ENCODE data around the gene GPR143. TPM values are rescaled to one million over a fixed set of nuclear protein-coding genes. Genes with fewer than 3 reads are reported as not detected.
"Not testable (repeated sequence)": the region's sequence is repeated elsewhere in the genome, so short reads cannot be mapped to it uniquely, and the experiment has no call there.

The GPR143 gene
- total and polyA plus RNA-seq, 8 donors = 1.1 to 7.5 (median 4.9) TPM

DNA sequence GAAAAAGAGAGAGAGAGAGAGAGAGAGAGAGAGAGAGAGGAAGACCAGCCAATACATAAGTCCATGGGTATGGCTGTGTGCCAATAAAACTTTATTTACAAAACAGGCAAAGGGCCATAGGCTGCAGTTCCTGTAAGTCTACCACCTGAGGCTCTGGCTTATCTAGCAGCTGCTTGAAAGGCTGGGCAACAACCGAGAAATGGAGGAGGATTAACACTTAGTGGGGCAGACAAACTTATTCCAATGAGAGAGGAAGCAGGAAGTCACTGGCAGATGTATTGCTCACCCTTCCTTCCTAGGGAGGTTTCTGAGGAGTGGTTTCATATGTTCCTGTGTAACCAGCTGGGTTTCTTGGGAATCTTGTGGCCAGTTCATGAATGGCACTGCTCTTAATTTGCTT lies 4.7 kb upstream of the GPR143 start:
- TF ChIP-seq, protein P1, sequence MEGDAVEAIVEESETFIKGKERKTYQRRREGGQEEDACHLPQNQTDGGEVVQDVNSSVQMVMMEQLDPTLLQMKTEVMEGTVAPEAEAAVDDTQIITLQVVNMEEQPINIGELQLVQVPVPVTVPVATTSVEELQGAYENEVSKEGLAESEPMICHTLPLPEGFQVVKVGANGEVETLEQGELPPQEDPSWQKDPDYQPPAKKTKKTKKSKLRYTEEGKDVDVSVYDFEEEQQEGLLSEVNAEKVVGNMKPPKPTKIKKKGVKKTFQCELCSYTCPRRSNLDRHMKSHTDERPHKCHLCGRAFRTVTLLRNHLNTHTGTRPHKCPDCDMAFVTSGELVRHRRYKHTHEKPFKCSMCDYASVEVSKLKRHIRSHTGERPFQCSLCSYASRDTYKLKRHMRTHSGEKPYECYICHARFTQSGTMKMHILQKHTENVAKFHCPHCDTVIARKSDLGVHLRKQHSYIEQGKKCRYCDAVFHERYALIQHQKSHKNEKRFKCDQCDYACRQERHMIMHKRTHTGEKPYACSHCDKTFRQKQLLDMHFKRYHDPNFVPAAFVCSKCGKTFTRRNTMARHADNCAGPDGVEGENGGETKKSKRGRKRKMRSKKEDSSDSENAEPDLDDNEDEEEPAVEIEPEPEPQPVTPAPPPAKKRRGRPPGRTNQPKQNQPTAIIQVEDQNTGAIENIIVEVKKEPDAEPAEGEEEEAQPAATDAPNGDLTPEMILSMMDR (IDR thresholded peaks at IDR 0.05) = no peak
- H3K9me3 ChIP-seq = no peaks in the 10 kb centered on the region
- ATAC-seq (no peak), DNase-seq (no peak)
- H3K4me1 ChIP-seq = no peaks in the 10 kb centered on the region
- H3K27ac ChIP-seq = no peak overlapping the region
- H3K36me3 ChIP-seq = no peaks in the 10 kb centered on the region
- H3K27me3 ChIP-seq = peaks cover 9 to 13% of the 10 kb centered on the region in 2 donors
- no peak overlapping the region for H3K4me3 ChIP-seq
- intact Hi-C loops (cut with DNase I) = no loop called here

DNA sequence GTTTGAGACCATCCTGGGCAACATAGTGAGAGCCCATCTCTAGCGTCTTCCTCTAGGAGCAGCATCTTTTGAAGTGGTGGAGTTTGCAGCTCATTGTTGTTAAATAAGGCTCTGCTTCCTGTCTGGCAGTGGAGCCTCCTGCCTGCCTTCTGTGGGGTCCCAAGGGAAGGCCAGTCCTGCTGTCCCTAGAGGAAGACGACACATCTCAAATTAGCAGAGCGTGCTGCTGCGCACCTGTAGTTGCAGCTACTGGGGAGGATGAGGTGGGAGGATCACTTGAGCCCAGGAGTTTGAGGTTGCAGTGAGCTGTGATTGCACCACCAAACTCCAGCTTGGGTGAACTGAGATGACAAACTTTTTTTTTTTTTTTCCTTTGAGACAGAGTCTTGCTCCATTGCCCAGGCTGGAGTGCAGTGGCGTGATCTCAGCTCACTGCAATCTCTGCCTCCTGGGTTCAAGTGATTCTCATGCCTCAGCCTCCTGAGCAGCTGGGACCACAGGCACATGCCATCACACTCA lies 2.7 kb upstream of the GPR143 start:
- intact Hi-C loops (cut with DNase I); H3K36me3 ChIP-seq; DNase-seq; H3K4me3 ChIP-seq; ATAC-seq; H3K27ac ChIP-seq; H3K4me1 ChIP-seq; H3K9me3 ChIP-seq: not testable (repeated sequence)
- H3K27me3 ChIP-seq = peaks cover 13 to 30% of the 10 kb centered on the region in 2 donors

DNA sequence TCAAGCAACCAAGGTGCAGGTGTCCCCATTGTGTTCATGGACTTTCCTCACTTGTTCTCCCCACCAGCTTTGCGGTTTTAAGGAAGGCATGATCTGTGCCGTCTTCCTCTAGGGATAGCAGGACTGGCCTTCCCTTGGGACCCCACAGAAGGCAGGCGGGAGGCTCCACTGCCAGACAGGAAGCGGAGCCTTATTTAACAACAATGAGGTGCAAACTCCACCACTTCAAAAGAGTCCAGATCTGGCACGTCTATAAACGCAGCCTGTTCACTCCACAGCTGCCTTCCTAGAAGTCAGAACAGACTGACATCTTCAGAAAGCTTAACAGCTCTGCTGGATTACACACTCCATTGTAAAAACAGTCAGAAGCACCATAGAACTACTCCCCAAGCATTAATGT lies 1.7 kb upstream of the GPR143 start:
- DNase-seq = peak in 1 of 4 donors; percentile 41
- H3K27me3 ChIP-seq = peaks cover 13 to 30% of the 10 kb centered on the region in 2 donors
- intact Hi-C loops (cut with DNase I) = no loop called here

DNA sequence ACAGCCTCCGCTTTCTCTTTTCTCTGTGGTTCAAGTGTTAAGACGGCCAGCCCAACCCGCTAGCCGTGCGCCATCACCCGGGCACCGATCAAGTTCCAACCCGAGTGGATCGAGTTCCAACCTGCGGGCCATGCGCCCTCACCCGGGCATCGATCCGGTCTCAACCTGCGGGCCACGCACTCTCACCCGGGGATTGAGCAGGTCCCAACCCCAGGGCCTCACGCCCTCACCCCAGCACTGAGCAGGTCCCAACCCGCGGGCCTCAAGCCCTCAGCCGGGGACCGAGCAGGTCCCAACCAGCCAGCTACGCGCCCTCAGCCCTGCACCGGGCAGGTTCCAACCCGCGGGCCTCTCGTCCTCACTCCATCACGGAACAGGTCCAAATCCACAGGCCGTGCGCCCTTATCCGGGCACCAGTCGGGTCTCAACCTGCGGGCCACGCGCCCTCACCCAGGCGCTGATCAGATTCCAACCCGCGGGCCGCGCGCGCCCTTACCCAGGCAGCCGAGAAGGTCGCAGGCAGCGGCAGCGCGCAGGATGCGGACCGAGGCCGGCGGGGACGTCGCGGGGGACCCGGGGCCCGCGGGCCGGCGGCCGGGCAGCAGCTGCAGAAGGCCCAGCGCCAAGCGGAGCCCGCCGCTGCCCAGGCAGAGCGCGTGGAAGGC lies 443 bp downstream of the GPR143 start:
- no peaks in the 10 kb centered on the region for H3K4me1 ChIP-seq
- intact Hi-C loops (cut with DNase I) = no loop called here
- no peak overlapping the region for H3K4me3 ChIP-seq
- no peak overlapping the region for H3K27ac ChIP-seq
- H3K36me3 ChIP-seq = no peaks in the 10 kb centered on the region
- no peaks in the 10 kb centered on the region for H3K9me3 ChIP-seq
- DNase-seq (no peak), ATAC-seq (no peak)
- H3K27me3 ChIP-seq = peaks cover 13 to 30% of the 10 kb centered on the region in 2 donors
- TF ChIP-seq, protein P1 (IDR thresholded peaks at IDR 0.05) = no peak

More for the DNA sequence above, 1.7 kb upstream of the GPR143 start:
- TF ChIP-seq, protein P1 (IDR thresholded peaks at IDR 0.05) = no peak
- Histone ChIP-seq H3K36me3 (no peaks in the 10 kb centered on the region), H3K4me3 (no peak overlapping the region), H3K9me3 (no peaks in the 10 kb centered on the region), H3K27ac (no peak overlapping the region), H3K4me1 (no peaks in the 10 kb centered on the region)
- no peak for ATAC-seq

DNA sequence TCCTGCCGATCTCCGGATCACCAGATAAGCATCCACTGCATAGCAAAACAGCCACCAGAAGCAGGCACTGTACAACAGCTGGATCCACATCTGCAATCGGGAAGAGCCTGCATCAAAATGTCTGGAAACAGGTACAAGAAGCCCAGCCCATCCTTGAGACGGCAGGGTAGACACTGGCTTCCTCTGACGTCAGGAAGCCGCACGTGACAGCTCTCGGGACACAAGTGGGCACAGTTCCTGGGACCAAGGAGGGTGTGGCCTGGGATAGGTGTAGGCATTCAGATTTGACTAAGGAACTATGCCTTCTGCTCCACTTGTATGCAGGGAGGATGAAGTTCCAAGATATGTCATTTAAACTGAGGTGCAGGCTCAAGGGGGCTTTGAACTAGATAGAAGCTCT lies 6.3 kb downstream of the GPR143 start:
- Histone ChIP-seq H3K4me1 (no peaks in the 10 kb centered on the region), H3K9me3 (peaks cover 0 to 2% of the 10 kb centered on the region in 2 donors), H3K27ac (no peak overlapping the region), H3K4me3 (no peak overlapping the region), H3K27me3 (peaks cover 0 to 7% of the 10 kb centered on the region in 2 donors), H3K36me3 (no peaks in the 10 kb centered on the region)
- TF ChIP-seq, protein P1 (IDR thresholded peaks at IDR 0.05) = no peak
- intact Hi-C loops (cut with DNase I) = no loop called here
- ATAC-seq = peak; percentile 27
- DNase-seq = no peak
